HG02973 (cell line): ENCODE measurements around the gene AVP.
"Not testable (repeated sequence)": the region's sequence is repeated elsewhere in the genome, so short reads cannot be mapped to it uniquely, and the experiment has no call there.

Experiments
- ATAC-seq: cut with Tn5 transposase; IDR thresholded peaks from one replicate; pipeline ENCODE4 v1.9.1; 2021; ENCODE audit warnings: moderate library complexity; ENCODE audit not compliant: unreplicated experiment

AVP gene

GRCh38 chr20:3085571-3086072 is 1.1 kb upstream of the AVP start:
- ATAC-seq: no peak

- no peak for ATAC-seq
Measured at GRCh38 chr20:3084986-3085360, 449 bp upstream of the AVP start.

- ATAC-seq: no peak
Measured at GRCh38 chr20:3082955-3083952, 1.3 kb downstream of the AVP start.

- no peak for ATAC-seq
Measured at GRCh38 chr20:3082306-3082951, 2.1 kb downstream of the AVP start.

- no peak for ATAC-seq
Measured at GRCh38 chr20:3081641-3082040, 2.9 kb downstream of the AVP start.

GRCh38 chr20:3080939-3081388 is 3.6 kb downstream of the AVP start:
- no peak for ATAC-seq

GRCh38 chr20:3077618-3078134 is 6.8 kb downstream of the AVP start:
- no peak for ATAC-seq

- ATAC-seq: not testable (repeated sequence)
Measured at GRCh38 chr20:3075315-3075714, 9.2 kb downstream of the AVP start.

GRCh38 chr20:3074812-3075211 is 9.7 kb downstream of the AVP start:
- ATAC-seq: no peak

- ATAC-seq: not testable (repeated sequence)
Measured at GRCh38 chr20:3073251-3073643, 11.3 kb downstream of the AVP start.

- ATAC-seq: no peak
Measured at GRCh38 chr20:3072530-3073250, 11.8 kb downstream of the AVP start.

GRCh38 chr20:3071610-3072529 is 12.7 kb downstream of the AVP start, which contains the start of gene OXT:
OXT (plus strand) TSS chr20:3071620; CDS start chr20:3071656, 36 bp downstream.
- ATAC-seq: no peak

GRCh38 chr20:3071266-3071609 is 13.3 kb downstream of the AVP start:
- no peak for ATAC-seq

GRCh38 chr20:3070725-3071124 is 13.8 kb downstream of the AVP start:
- ATAC-seq: no peak

GRCh38 chr20:3068986-3069900 is 15.3 kb downstream of the AVP start:
- no peak for ATAC-seq

- ATAC-seq: no peak
Measured at GRCh38 chr20:3068075-3068474, 16.4 kb downstream of the AVP start.

GRCh38 chr20:3067139-3068014 is 17.1 kb downstream of the AVP start:
- no peak for ATAC-seq

GRCh38 chr20:3064119-3064518 is 20.4 kb downstream of the AVP start:
- ATAC-seq: not testable (repeated sequence)
